Measurements from ENCODE around the gene SKAP1.

DNA sequence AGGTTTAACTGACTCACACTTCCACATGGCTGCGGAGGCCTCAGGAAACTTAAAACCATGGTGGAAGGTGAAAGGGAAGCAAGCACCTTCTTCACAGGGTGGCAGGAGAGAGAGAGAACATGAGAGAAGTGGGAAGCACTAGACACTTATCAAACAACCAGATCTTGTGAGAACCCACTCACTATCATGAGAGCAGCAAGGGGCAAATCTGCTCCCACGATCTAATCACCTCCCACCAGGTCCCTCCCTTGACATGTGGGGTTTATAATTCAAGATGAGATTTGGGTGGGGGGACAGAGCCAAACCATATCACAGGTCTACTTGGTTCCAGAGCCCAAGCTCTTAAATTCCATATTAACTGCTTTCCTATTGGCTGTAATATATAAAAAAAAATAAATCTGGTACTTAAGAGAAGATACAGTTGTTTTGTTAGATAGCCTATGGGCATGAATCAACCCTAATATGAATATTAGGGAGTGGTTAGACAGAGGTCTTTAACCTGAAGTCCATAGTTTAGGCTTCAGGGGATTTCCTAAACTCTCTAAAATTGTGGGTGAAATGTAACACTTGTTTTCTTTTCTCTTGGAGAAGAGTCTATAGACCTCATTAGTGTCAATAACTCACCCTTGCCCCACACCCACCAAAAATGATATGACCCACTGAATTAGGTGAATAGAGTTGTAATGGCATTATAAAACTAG lies 56.7 kb downstream of the SKAP1 start:
- TF ChIP-seq, protein P1, sequence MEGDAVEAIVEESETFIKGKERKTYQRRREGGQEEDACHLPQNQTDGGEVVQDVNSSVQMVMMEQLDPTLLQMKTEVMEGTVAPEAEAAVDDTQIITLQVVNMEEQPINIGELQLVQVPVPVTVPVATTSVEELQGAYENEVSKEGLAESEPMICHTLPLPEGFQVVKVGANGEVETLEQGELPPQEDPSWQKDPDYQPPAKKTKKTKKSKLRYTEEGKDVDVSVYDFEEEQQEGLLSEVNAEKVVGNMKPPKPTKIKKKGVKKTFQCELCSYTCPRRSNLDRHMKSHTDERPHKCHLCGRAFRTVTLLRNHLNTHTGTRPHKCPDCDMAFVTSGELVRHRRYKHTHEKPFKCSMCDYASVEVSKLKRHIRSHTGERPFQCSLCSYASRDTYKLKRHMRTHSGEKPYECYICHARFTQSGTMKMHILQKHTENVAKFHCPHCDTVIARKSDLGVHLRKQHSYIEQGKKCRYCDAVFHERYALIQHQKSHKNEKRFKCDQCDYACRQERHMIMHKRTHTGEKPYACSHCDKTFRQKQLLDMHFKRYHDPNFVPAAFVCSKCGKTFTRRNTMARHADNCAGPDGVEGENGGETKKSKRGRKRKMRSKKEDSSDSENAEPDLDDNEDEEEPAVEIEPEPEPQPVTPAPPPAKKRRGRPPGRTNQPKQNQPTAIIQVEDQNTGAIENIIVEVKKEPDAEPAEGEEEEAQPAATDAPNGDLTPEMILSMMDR (IDR thresholded peaks at IDR 0.05; ENCODE audit: low read depth, low read length), result no peak
- TF ChIP-seq EZH2phosphoT487 (IDR thresholded peaks at IDR 0.05; ENCODE audit: low read depth), result no peak
